VCaP (cell line): ENCODE data around the gene SERPIND1.

Experiments
- H3K27ac ChIP-seq: fragments of 450-650 bp; 2 replicates; pipeline ENCODE4 v1.5.1; 2017
- TF ChIP-seq, protein P1 (sequence below): fragments of 450-650 bp; conservative IDR thresholded peaks from 2 replicates; pipeline ENCODE4 v1.5.1; 2017; ENCODE audit warnings: mild to moderate bottlenecking, moderate library complexity

SERPIND1 gene

DNA sequence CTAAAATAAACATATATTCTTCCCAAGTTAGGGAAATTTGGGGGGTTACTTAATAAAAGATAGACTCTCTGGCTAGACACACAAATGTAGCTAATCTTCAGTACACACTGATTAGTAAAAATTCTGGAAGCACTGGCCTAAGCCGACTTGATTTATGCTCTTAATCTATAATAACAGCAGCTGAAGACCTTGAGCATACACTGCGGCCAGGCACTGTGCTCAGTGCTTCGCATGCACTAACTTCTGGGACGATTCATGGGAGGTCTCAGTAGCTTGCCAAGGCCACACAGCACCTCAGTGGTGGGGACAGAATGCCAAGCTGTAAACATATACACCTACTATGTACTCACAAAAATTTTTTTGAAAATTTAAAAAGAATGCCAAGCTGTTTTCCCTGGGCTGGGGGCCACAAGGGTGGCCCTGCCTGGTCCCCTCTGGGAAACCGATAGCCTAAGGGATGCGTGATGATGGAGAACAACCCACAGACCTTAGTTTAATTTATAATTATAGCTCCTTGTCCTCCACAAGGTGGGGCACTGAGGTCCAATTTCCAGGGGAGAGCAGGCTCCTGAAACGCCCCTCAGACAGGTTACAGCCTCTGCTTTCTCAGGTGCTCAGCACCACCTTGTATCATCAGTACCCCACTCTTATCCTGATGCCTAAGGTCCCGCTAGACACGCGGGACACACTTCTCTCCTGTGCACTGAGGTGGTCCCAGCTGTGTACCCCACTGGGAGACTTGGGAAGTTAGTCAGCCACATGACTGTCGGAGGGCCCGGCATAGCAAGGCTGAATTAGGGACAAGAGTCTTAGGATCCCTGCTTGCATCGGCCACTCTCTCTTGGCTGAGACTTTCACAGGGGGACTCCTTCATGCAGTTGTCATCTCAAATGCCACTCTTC, 20.1 kb downstream of the SERPIND1 start:
- H3K27ac ChIP-seq: no peak overlapping the region
- TF ChIP-seq, protein P1, sequence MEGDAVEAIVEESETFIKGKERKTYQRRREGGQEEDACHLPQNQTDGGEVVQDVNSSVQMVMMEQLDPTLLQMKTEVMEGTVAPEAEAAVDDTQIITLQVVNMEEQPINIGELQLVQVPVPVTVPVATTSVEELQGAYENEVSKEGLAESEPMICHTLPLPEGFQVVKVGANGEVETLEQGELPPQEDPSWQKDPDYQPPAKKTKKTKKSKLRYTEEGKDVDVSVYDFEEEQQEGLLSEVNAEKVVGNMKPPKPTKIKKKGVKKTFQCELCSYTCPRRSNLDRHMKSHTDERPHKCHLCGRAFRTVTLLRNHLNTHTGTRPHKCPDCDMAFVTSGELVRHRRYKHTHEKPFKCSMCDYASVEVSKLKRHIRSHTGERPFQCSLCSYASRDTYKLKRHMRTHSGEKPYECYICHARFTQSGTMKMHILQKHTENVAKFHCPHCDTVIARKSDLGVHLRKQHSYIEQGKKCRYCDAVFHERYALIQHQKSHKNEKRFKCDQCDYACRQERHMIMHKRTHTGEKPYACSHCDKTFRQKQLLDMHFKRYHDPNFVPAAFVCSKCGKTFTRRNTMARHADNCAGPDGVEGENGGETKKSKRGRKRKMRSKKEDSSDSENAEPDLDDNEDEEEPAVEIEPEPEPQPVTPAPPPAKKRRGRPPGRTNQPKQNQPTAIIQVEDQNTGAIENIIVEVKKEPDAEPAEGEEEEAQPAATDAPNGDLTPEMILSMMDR: no peak; the same call in 1 of the 2 replicates

- H3K27ac ChIP-seq: no peak overlapping the region
- TF ChIP-seq, protein P1: no peak
Observed at GRCh38 chr22:20794650-20795413, 20.9 kb downstream of the SERPIND1 start.

GRCh38 chr22:20796731-20797130, 22.8 kb downstream of the SERPIND1 start:
- TF ChIP-seq, protein P1: no peak
- H3K27ac ChIP-seq: no peak overlapping the region

- H3K27ac ChIP-seq: no peak overlapping the region
- TF ChIP-seq, protein P1: no peak
Observed at GRCh38 chr22:20798218-20798617, 24.3 kb downstream of the SERPIND1 start.

GRCh38 chr22:20798974-20799373, 25.1 kb downstream of the SERPIND1 start:
- H3K27ac ChIP-seq: no peak overlapping the region
- TF ChIP-seq, protein P1: no peak

GRCh38 chr22:20799449-20799848, 25.5 kb downstream of the SERPIND1 start:
- H3K27ac ChIP-seq: no peak overlapping the region
- TF ChIP-seq, protein P1: no peak

DNA sequence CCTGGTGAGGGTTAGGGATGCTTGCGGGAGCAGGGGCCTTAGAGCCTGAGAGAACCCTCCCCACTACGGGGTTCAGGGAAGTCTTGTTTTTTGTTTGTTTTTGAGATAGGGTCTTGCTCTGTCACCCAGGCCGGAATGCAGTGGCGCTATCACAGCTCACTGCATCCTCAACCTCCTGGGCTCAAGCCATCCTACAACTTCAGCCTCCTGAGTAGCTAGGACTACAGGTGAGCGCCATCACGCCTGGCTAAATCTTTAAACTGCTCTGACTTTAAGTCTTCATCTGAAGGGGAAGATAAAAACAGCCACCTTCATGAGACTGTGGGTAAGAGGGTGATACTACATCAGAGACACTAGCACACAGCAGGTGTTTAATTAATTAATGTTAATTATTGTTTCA, 28.5 kb downstream of the SERPIND1 start:
- no peak overlapping the region for H3K27ac ChIP-seq
- TF ChIP-seq, protein P1: no peak
